Esophagus muscularis mucosa (tissue), 3 donors: Measurements from ENCODE around the gene CBFA2T3.

Experiments used
- POLR2A ChIP-seq: fragments of 450-650 bp; IDR thresholded peaks from one replicate; pipeline ENCODE4 v1.6.1; 2017; ENCODE audit warnings: antibody characterized with exemption, moderate library complexity, mild to moderate bottlenecking, low read depth
- POLR2AphosphoS5 ChIP-seq, 2 donors: sonication (generic); formaldehyde crosslinking; IDR thresholded peaks; one replicate each; pipeline ENCODE4 v1.6.1; 2017; ENCODE audit warnings: antibody characterized with exemption in 2 of 2
- TF ChIP-seq, protein P1 (sequence below), 3 experiments: fragments of 200-600 bp in 2 of 3; fragments of 450-650 bp in 1 of 3; sonication (generic) in 2 of 3; IDR thresholded peaks; one replicate each; pipeline ENCODE4 v1.5.1; 2017 to 2019; ENCODE audit warnings: antibody characterized with exemption in 3 of 3, mild to moderate bottlenecking in 2 of 3, moderate library complexity in 1 of 3

DNA sequence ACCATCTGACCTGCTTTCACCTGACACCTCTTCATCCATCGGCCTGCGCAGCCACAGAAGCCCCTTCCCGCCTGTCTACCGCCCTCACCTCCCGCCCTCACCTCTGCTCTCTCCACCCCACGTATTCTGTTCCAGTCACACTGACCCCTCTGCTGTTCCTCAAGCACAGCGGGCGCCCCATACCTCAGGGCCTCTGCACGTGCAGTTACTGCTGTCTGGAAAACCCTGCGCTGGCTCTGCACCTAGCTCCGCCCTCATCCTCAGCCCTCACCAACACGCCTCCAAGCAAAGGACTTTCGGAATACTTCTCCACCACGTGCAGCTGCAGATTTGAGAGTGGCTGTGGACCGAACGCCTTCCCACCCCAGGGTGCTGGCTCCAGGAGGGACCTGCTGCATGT lies 85.9 kb downstream of the CBFA2T3 start:
- TF ChIP-seq, protein P1, sequence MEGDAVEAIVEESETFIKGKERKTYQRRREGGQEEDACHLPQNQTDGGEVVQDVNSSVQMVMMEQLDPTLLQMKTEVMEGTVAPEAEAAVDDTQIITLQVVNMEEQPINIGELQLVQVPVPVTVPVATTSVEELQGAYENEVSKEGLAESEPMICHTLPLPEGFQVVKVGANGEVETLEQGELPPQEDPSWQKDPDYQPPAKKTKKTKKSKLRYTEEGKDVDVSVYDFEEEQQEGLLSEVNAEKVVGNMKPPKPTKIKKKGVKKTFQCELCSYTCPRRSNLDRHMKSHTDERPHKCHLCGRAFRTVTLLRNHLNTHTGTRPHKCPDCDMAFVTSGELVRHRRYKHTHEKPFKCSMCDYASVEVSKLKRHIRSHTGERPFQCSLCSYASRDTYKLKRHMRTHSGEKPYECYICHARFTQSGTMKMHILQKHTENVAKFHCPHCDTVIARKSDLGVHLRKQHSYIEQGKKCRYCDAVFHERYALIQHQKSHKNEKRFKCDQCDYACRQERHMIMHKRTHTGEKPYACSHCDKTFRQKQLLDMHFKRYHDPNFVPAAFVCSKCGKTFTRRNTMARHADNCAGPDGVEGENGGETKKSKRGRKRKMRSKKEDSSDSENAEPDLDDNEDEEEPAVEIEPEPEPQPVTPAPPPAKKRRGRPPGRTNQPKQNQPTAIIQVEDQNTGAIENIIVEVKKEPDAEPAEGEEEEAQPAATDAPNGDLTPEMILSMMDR (IDR thresholded peaks at IDR 0.05) = no peak
- no peak for TF ChIP-seq POLR2A
- no peak for TF ChIP-seq POLR2AphosphoS5 (IDR thresholded peaks at IDR 0.05)
